ENCODE measurements around the gene ZNF20.

DNA sequence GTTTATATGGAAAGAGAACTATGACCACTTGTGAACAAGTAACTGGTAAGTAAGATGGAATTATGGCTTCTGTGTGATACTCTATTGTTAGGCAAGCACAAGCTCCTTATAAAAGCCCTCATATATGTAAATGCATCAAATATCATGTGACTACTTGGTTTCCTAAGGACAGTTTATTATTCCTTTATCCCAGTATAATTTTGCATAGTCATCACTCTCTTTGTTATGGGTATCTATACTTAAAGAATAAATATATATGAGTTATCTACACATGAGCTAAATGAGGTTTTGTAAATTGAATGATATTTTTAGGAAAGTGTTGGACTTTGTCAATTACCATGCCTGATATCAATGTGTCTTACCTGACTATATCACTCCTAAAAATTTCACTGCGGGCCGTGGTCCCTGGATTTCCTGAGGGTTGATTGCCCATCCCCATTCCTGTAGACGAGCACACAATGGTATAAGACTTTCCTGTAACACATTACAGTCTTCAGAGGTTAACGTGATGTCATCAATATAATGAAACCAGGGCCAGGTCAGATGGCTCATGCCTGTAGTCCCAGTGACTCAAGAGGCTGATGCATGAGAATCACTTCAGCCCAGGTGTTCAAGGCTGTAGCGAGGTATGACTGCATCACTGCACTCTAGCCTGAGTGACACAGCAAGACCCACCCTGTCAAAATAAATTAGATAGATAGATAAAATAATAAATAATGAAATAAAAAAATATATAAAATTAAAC lies 54.9 kb downstream of the ZNF20 start:
- TF ChIP-seq CTCF (IDR thresholded peaks at IDR 0.05 in 4 of 5, conservative IDR thresholded peaks at IDR 0.05 in 1 of 5): no peak
- no peak for TF ChIP-seq POLR2A (IDR thresholded peaks at IDR 0.05)
